Lower leg skin (tissue), 4 donors: ENCODE measurements around the gene MAT2B. TPM values are rescaled to one million over a fixed set of nuclear protein-coding genes. Genes with fewer than 3 reads are reported as not detected.

Source experiments
- DNase-seq, 2 donors: peaks; one replicate each; pipeline ENCODE4 v3.0.0-alpha.2; 2019; ENCODE audit warnings: low spot score in 2 of 2
- H3K4me3 ChIP-seq: fragments of 200-600 bp; sonication (generic); 2 replicates; pipeline ENCODE4 v1.5.1; 2017; ENCODE audit warnings: mild to moderate bottlenecking, low read depth; ENCODE audit not compliant: poor library complexity, severe bottlenecking
- POLR2A ChIP-seq, 2 donors: fragments of 450-650 bp; IDR thresholded peaks; one replicate each; pipeline ENCODE4 v1.6.1; 2016 to 2017; ENCODE audit warnings: antibody characterized with exemption in 2 of 2, mild to moderate bottlenecking in 1 of 2, moderate library complexity in 1 of 2
- WGBS, 2 donors: methylation state at CpG; one replicate each; pipeline ENCODE4 v1.1.5; 2018; 5-methylcytosine and 5-hydroxymethylcytosine counted together
- intact Hi-C: fragments of 100-400 bp; cut with DNase I; formaldehyde crosslinking; loops from one replicate; pipeline ENCODE4 v1.15.0; 2023; ENCODE audit warnings: low total_unique reads
- total RNA-seq, 4 donors: library from RNA; depleted of rRNA; stranded (reverse); fragments of >200 nt; gene quantifications; one replicate each; pipeline ENCODE4 v1.1.0, GENCODE V29; 2016
- TF ChIP-seq, protein P1 (sequence below), 3 donors: fragments of 450-650 bp; IDR thresholded peaks; one replicate each; pipeline ENCODE4 v1.5.1; 2016; ENCODE audit warnings: antibody characterized with exemption in 3 of 3, mild to moderate bottlenecking in 3 of 3, moderate library complexity in 2 of 3

Gene MAT2B
- total RNA-seq, 4 donors from 2014 or later = 34.9 to 50.1 (median 44.8) TPM

DNA sequence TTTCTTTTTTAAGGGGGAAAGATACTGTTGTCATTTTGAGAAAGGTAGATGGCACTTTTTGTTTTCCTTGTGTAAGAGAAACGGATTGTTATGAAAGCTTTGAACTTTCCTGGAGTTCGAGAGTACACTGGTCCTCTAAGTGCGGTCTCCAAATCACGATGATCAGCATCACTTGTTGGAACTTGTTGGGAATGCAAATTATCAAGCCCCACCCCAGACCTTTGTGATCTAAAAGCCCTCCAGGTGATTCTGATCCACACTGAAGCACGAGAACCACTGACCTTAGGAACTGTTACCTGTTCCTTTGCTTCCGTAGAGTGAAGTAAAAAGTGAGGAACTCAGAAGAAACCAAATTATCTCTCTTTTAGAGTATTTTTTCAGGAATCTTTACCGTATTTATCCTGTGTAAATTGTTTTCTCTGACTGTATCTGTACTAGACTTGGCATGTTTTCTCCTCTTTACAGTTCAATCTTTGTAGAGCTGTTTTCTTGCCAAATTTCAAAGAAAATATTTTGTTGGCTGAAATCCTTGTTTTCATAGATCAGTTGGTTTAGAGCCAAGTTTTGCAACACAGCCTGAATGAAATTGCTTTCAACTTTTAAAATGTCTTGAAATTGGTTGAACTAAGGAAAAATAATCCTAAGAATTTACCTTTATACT lies 4.0 kb downstream of the MAT2B start:
- no peak overlapping the region for H3K4me3 ChIP-seq
- WGBS, 2 donors = 4 to 8% methylated on average over 7 of the region's 7 CpGs
- peak in 1 of 2 donors; percentile 50 for DNase-seq
- TF ChIP-seq, protein P1, sequence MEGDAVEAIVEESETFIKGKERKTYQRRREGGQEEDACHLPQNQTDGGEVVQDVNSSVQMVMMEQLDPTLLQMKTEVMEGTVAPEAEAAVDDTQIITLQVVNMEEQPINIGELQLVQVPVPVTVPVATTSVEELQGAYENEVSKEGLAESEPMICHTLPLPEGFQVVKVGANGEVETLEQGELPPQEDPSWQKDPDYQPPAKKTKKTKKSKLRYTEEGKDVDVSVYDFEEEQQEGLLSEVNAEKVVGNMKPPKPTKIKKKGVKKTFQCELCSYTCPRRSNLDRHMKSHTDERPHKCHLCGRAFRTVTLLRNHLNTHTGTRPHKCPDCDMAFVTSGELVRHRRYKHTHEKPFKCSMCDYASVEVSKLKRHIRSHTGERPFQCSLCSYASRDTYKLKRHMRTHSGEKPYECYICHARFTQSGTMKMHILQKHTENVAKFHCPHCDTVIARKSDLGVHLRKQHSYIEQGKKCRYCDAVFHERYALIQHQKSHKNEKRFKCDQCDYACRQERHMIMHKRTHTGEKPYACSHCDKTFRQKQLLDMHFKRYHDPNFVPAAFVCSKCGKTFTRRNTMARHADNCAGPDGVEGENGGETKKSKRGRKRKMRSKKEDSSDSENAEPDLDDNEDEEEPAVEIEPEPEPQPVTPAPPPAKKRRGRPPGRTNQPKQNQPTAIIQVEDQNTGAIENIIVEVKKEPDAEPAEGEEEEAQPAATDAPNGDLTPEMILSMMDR (IDR thresholded peaks at IDR 0.05) = no peak
- TF ChIP-seq POLR2A (IDR thresholded peaks at IDR 0.05) = no peak
- intact Hi-C loops = no loop called here

DNA sequence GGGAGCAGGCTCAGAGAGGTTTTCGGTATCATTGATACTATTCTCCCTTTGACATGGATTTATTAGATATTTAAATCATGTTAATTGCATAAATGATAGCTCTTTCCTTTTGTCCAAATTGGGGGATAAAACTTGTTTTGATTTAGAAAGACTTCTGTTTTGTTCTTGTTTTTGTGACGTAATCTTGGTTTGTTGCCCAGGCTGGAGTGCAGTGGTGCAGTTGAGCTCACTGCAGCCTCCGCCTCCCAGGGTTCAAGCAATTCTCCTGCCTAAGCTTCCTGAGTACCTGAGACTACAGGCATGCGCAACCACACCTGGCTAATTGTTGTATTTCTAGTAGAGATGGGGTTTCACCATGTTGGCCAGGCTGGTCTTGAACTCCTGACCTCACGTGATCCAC lies 7.1 kb downstream of the MAT2B start:
- 84 to 89% methylated on average over 5 of the region's 5 CpGs for WGBS, 2 donors
- no peak for DNase-seq
- no peak overlapping the region for H3K4me3 ChIP-seq
- TF ChIP-seq, protein P1 (IDR thresholded peaks at IDR 0.05) = no peak
- no peak for TF ChIP-seq POLR2A (IDR thresholded peaks at IDR 0.05)
- intact Hi-C loops = no loop called here

DNA sequence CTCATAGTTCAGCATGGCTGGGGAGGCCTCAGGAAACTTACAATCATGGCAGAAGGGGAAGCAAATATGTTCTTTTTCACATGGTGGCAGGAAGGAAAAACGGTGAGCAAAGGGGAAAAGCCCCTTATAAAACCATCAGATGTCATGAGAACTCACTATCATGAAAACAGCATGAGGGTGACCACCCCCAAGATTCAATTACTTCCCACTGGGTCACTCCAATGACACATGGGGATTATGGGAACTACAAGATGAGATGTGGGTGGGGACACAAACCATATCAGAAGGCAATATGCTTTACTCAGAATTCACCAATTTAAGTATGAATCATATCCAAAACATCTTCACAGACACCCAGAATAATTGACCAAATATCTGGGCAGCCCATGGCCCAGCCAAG lies 19.7 kb downstream of the MAT2B start:
- DNase-seq = no peak
- 89 to 91% methylated on average over 1 of the region's 1 CpG for WGBS, 2 donors
- TF ChIP-seq, protein P1 (IDR thresholded peaks at IDR 0.05) = no peak
- no peak for TF ChIP-seq POLR2A (IDR thresholded peaks at IDR 0.05)
- H3K4me3 ChIP-seq = no peak overlapping the region
- intact Hi-C loops = no loop called here

DNA sequence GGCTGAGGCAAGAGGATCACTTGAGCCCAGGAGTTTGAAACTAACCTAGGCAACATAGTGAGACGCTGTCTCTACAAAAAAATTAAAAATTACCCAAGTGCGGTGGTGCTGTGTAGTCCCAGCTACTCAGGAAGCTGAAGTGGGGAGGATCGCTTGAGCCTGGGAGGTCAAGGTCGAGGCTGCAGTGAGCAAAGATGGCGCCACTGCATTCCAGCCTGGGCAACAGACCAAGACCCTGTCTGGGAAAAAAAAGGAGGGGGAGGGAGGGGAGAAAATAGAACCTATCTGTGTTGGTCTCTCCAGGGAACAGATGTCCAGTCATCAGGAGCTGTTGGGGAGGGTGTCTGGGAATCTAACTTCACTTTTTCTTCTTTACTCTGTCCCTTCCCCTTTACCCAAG lies 24.3 kb downstream of the MAT2B start:
- TF ChIP-seq, protein P1 (IDR thresholded peaks at IDR 0.05) = no peak
- TF ChIP-seq POLR2A (IDR thresholded peaks at IDR 0.05) = no peak
- whole genome bisulfite sequencing, 2 donors = 76 to 88% methylated on average over 5 of the region's 5 CpGs
- DNase-seq = no peak
- intact Hi-C loops = no loop called here
- H3K4me3 ChIP-seq = no peak overlapping the region

DNA sequence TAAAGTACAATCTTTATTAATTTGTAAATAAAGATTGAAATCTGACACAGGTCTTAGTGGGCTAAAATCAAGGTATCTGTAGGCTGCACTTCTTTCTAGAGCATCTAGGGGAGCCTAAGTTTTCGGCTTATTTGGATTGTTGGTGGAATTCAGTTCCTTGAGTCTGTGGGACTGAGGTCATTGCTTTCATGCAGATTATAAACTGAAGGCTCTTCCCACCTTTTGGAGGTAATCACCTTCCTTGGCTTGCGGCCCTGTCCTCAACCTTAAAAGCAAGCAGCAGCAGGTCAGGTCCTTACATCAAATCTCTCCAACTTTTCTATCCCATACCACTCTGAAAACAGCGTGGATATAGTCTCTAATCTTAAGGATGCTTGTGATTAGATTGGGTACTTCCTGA lies 25.9 kb downstream of the MAT2B start:
- H3K4me3 ChIP-seq = no peak overlapping the region
- 82 to 84% methylated on average over 3 of the region's 3 CpGs for WGBS, 2 donors
- no peak for TF ChIP-seq POLR2A (IDR thresholded peaks at IDR 0.05)
- TF ChIP-seq, protein P1 (IDR thresholded peaks at IDR 0.05) = no peak
- intact Hi-C loops = no loop called here
- no peak for DNase-seq
